GM06990 (cell line): ENCODE measurements around the gene CDYL.

Source experiments
- DNase-seq: peaks from one replicate; pipeline ENCODE4 v3.0.0-alpha.2; 2011; ENCODE audit not compliant: insufficient read length; ENCODE audit errors: extremely low read depth
- H3K27me3 ChIP-seq: replicated peaks from 2 replicates; pipeline ENCODE4 v1.6.0; 2011; ENCODE audit warnings: low read length; ENCODE audit not compliant: control insufficient read depth, insufficient read depth
- H3K36me3 ChIP-seq: 2 replicates; pipeline ENCODE4 v1.5.1; 2011; ENCODE audit warnings: low read length; ENCODE audit not compliant: control insufficient read depth, insufficient read depth
- H3K4me3 ChIP-seq: replicated peaks from 2 replicates; pipeline ENCODE4 v1.5.1; 2011; ENCODE audit warnings: low read depth, mild to moderate bottlenecking, control low read depth, low read length
- TF ChIP-seq, protein P1 (sequence below): IDR thresholded peaks from 2 replicates; pipeline ENCODE4 v1.5.1; 2011; ENCODE audit warnings: low read length, control low read depth, mild to moderate bottlenecking, inconsistent platforms; ENCODE audit not compliant: insufficient read depth, poor library complexity, severe bottlenecking

The CDYL gene

DNA sequence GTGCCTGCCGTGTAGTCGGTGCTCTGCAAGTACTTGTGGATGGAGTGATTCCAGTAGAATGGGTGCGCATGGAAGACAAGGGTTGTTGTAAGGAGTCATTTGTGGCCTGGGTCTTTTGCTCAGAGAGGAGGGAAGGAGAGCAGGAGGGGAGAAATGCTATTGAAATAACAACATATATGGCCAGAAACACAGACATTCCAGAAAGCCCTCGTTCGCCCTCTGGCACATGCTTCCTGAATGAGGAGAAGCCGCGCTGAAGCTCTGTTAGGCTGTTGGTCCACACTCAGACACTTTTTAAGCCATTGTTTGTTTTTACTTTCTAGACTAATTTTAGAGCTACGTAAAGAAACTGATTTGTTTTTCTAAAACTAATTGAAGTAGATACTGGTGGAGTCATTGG, 120.2 kb downstream of the CDYL start:
- no peaks in the 10 kb centered on the region for H3K27me3 ChIP-seq
- H3K4me3 ChIP-seq = no peak overlapping the region
- TF ChIP-seq, protein P1, sequence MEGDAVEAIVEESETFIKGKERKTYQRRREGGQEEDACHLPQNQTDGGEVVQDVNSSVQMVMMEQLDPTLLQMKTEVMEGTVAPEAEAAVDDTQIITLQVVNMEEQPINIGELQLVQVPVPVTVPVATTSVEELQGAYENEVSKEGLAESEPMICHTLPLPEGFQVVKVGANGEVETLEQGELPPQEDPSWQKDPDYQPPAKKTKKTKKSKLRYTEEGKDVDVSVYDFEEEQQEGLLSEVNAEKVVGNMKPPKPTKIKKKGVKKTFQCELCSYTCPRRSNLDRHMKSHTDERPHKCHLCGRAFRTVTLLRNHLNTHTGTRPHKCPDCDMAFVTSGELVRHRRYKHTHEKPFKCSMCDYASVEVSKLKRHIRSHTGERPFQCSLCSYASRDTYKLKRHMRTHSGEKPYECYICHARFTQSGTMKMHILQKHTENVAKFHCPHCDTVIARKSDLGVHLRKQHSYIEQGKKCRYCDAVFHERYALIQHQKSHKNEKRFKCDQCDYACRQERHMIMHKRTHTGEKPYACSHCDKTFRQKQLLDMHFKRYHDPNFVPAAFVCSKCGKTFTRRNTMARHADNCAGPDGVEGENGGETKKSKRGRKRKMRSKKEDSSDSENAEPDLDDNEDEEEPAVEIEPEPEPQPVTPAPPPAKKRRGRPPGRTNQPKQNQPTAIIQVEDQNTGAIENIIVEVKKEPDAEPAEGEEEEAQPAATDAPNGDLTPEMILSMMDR = no peak
- H3K36me3 ChIP-seq = peaks cover 17% of the 10 kb centered on the region
- DNase-seq = no peak

DNA sequence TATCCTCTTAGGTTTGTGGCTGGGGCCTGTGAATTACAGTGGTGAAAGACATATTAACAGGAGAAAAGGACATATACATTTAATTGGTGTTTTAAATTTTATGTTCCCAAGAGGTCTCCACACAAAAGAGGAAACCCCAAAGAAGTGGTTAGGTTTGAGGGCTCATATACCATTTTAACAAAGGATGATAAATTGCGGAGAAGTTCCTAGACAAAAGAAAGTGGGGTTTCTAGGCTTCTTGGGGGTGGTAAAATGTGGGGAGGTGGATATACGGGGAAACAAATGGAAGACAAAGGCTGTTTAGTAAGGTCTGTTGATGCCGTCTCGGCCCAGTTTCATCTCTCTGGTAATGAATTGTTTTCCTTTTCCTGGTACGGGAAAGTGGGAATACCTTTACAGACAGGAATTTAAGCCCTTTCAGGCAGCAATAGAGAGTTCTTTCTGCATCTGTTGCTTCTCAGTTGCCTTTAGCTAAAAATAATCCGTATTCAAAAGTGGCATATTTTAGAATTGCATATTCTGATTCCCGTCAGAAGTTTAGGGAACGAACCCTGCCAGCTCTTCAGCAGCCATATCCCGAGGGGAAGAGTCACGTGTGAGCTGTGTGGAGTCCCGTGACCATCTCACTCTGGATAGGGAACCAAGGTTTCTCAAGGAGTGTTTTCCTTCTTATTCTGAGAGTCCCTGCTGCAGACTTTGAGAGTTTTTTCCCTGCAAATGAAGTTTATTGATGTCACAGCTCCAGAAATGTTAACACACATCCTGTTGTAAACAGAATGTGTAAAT, 123.2 kb downstream of the CDYL start:
- Histone ChIP-seq H3K27me3 (no peaks in the 10 kb centered on the region), H3K36me3 (peaks cover 6% of the 10 kb centered on the region), H3K4me3 (no peak overlapping the region)
- no peak for DNase-seq
- TF ChIP-seq, protein P1 = no peak

DNA sequence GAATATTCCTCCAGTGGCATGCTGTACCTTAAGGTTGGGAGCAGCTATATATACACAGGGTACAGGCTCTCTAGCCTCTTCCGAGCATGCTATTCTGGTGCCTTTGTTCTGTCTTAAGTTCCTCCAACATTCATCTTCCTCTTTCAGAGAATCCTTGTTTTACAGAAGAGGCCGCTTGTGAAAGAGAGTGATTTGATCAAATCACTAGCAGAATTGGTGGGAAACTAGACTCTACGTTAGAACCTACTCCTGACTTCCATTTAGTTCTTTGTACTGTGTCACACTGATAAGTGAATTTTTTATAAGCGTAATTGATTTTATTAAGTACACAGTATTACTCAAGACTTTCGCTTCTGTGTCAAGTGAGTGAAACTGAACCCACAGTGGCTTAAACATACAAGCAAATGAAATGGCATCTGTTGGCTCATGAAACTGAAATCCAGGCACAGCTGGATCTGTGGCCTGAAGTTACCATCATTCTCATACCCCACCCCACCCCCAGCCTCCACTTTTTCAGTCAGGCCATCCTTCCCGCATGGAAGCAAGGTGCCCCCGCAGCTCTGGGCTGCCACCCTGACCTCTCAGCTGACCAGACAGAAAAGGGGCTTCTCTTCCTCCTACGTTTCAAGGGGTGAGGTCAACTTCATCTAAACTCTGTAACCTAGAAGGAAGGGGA, 125.3 kb downstream of the CDYL start:
- peak; percentile 48 for DNase-seq
- TF ChIP-seq, protein P1 = no peak
- Histone ChIP-seq H3K27me3 (no peaks in the 10 kb centered on the region), H3K36me3 (peaks cover 2% of the 10 kb centered on the region), H3K4me3 (no peak overlapping the region)

DNA sequence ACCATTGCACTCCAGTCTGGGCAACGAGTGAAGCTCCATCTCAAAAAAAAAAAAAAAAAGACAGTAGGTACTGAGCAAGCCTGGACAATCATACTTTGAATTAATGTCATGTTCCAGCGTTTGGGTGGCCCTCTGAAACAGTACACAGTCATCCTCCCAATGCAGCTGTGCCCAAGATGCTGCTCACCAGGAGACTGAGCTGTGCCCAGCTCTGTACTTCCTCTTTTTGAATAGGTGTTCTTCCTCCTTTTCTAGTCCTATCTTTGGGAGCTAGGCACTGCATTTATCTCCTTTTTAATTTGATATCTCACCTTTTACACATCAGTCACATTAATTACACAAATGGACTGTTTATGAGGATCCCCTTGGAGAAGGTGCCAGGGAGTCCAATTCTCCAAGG, 126.2 kb downstream of the CDYL start:
- Histone ChIP-seq H3K4me3 (no peak overlapping the region), H3K36me3 (peaks cover 2% of the 10 kb centered on the region), H3K27me3 (no peaks in the 10 kb centered on the region)
- no peak for DNase-seq
- TF ChIP-seq, protein P1 = no peak

DNA sequence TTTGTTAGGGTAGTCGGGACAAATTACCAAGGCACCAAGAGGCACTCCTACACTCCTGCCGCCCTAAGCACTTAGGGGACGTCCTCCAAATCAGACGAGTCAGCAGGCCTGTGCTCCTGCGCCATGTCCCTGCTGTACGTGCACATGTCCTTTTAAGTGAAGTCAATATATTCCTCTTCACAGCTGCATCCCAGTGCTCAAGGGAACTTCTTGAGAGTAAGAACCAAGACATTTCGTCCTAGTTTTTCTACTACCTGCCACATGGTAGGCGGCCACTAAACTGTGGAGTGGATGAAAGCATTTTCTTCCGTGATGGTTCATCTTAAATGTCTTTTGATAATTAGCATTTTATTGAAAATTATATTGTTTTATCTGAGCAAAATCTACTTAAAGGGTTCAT, 126.9 kb downstream of the CDYL start:
- Histone ChIP-seq H3K36me3 (peaks cover 2% of the 10 kb centered on the region), H3K27me3 (no peaks in the 10 kb centered on the region), H3K4me3 (no peak overlapping the region)
- no peak for DNase-seq
- TF ChIP-seq, protein P1 = no peak
